Measurements from ENCODE around the gene DOK3.

The DOK3 gene

GRCh38 chr5:177456976-177457851, 52.4 kb downstream of the DOK3 start:
- peak; percentile 95 for DNase-seq (ENCODE audit: low read depth)
- no peak overlapping the region for H3K4me3 ChIP-seq (ENCODE audit: low read depth, low read length)

- DNase-seq (ENCODE audit: low read depth), result no peak
- H3K4me3 ChIP-seq (ENCODE audit: low read depth, low read length), result no peak overlapping the region
Observed at GRCh38 chr5:177456591-177456964, 53.0 kb downstream of the DOK3 start.

GRCh38 chr5:177455661-177456590, 53.7 kb downstream of the DOK3 start:
- H3K4me3 ChIP-seq (ENCODE audit: low read depth, low read length), result peak overlapping the region; percentile 45
- DNase-seq (ENCODE audit: low read depth), result peak; percentile 59

- H3K4me3 ChIP-seq (ENCODE audit: low read depth, low read length), result peak overlapping the region; percentile 45
- DNase-seq (ENCODE audit: low read depth), result no peak
Observed at GRCh38 chr5:177455036-177455660, 54.5 kb downstream of the DOK3 start.

GRCh38 chr5:177454397-177455035, 55.1 kb downstream of the DOK3 start:
- no peak for DNase-seq (ENCODE audit: low read depth)
- peak overlapping the region; percentile 45 for H3K4me3 ChIP-seq (ENCODE audit: low read depth, low read length)

GRCh38 chr5:177453852-177454396, 55.7 kb downstream of the DOK3 start:
- no peak for DNase-seq (ENCODE audit: low read depth)
- peak overlapping the region; percentile 45 for H3K4me3 ChIP-seq (ENCODE audit: low read depth, low read length)

GRCh38 chr5:177452688-177453638, 56.7 kb downstream of the DOK3 start:
- DNase-seq (ENCODE audit: low read depth), result no peak

More at GRCh38 chr5:177452688-177453638, 56.7 kb downstream of the DOK3 start:
- no peak overlapping the region for H3K4me3 ChIP-seq (ENCODE audit: low read depth, low read length)

Data from skeletal muscle cell (primary cell).